ENCODE data around the gene AUTS2. TPM values are rescaled to one million over a fixed set of nuclear protein-coding genes. Genes with fewer than 3 reads are reported as not detected.

The AUTS2 gene
- total RNA-seq, 4 donors from 2014 or later = 14.9 to 27.2 (median 17.5) TPM

DNA sequence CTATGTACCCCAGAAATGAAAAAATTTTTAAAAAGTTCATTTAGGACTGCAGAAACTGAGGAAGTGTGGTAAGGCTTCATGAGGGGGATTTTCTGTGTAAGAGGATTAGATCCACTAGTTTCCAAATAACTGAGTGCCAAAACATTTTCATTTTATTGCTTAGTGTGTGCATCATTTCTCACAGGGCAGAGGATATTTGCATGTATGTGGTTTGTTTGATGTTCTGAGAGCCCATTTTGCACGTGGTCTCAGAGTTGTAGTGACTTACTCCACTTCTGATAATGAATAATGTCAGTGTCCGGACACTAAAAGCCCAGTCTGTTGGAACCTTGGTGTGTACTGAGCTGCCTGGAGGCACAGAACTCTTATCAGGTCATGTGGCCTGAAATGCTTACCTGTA, 299.9 kb downstream of the AUTS2 start:
- H3K4me3 ChIP-seq (replicated peaks in 1 of 3) = no peak overlapping the region
- no peak for TF ChIP-seq CTCF (IDR thresholded peaks at IDR 0.05)
- no peak for DNase-seq
- no peaks in the 10 kb centered on the region for H3K4me1 ChIP-seq
- H3K27ac ChIP-seq = no peak overlapping the region
- H3K9me3 ChIP-seq = no peaks in the 10 kb centered on the region
- WGBS, 2 donors = 61 to 79% methylated on average over 2 of the region's 2 CpGs
- H3K36me3 ChIP-seq = no peaks in the 10 kb centered on the region
- H3K27me3 ChIP-seq = no peaks in the 10 kb centered on the region
- intact Hi-C loops (cut with DNase I) = no loop called here

DNA sequence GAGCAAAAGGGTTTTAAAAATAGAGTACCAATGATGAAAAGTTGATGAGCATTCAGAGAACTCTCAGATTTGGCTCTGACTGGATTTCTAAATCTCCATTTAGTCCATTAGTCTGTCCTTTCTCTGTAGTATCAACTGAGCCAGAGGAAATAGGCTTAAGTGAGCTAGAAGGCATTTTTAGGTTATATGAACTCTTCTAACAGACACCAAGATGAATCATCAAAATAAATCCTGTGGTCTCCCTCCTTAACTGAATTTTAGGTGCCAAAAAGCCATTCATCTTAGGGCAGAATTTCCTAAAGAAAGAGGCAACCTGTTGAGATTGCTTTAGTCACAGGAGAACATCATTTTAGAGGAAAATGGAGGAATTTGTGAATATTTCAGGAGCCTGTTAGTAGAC, 305.1 kb downstream of the AUTS2 start:
- intact Hi-C loops (cut with DNase I) = no loop called here
- no peaks in the 10 kb centered on the region for H3K4me1 ChIP-seq
- no peak overlapping the region for H3K4me3 ChIP-seq (replicated peaks in 1 of 3)
- H3K27ac ChIP-seq = no peak overlapping the region
- no peaks in the 10 kb centered on the region for H3K9me3 ChIP-seq
- no peak for DNase-seq
- no peaks in the 10 kb centered on the region for H3K36me3 ChIP-seq
- H3K27me3 ChIP-seq = no peaks in the 10 kb centered on the region
- TF ChIP-seq POLR2A (IDR thresholded peaks at IDR 0.05) (no peak), CTCF (IDR thresholded peaks at IDR 0.05) (no peak)

DNA sequence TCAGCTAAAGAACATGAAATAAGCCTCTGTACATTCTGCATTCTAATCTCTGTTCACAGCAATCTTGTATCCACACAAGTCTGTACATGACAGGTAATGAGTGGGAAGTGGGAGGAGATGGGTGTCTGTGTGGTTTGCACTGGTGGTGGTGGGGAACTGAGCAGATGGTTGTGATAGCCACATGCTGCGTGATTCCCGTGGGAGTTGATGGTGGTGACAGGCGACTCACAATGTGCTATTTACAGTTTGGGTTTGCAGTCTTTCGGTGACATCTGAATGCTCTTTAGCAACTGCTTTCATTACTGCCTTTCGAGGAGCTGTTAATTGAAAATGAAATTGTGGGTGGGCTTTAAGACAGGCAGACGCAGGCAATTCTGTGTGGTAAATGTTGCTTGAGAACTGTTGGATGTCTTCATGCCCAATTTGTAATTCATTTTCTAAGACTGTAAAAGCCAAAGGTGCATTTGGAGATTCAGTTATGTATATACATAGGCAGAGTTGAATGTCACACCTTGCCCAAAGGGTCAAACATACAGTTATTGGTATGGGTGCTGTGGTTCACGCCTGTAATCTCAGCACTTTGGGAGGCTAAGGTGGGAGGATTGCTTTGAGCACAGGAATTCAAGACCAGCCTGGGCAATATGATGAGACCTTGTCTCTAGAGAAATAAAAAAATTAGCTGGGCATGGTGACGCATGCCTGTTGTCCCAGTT, 308.2 kb downstream of the AUTS2 start:
- Histone ChIP-seq H3K4me3 (replicated peaks in 1 of 3) (no peak overlapping the region), H3K4me1 (no peaks in the 10 kb centered on the region), H3K27ac (no peak overlapping the region), H3K9me3 (no peaks in the 10 kb centered on the region), H3K36me3 (no peaks in the 10 kb centered on the region), H3K27me3 (no peaks in the 10 kb centered on the region)
- DNase-seq = no peak
- WGBS, 2 donors = 86 to 92% methylated on average over 8 of the region's 8 CpGs
- TF ChIP-seq POLR2A (IDR thresholded peaks at IDR 0.05) (no peak), CTCF (IDR thresholded peaks at IDR 0.05) (no peak)
- intact Hi-C loops (cut with DNase I) = no loop called here

DNA sequence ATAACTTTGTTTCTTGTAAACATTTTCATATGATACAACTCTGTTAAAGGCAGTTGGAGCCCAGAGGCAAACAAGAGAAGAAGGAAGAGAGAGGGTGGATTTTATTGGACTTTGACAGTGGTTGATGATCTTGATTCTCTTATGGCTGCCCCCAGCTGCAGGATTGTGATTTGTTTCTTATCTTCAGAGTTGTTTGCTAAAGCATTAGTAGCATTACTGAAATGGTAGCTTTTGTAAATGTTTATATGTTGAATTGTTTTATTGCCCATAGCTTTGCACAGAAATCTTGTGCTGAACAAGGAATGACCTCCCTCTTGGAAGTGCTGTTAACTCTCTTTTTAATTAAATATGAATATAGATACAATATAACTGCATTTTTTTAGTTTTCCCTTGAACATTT, 309.4 kb downstream of the AUTS2 start:
- Histone ChIP-seq H3K4me1 (no peaks in the 10 kb centered on the region), H3K9me3 (no peaks in the 10 kb centered on the region), H3K4me3 (replicated peaks in 1 of 3) (no peak overlapping the region), H3K27ac (no peak overlapping the region), H3K27me3 (no peaks in the 10 kb centered on the region), H3K36me3 (no peaks in the 10 kb centered on the region)
- DNase-seq = no peak
- intact Hi-C loops (cut with DNase I) = no loop called here
- TF ChIP-seq CTCF (IDR thresholded peaks at IDR 0.05) = no peak
- TF ChIP-seq POLR2A (IDR thresholded peaks at IDR 0.05) = no peak

DNA sequence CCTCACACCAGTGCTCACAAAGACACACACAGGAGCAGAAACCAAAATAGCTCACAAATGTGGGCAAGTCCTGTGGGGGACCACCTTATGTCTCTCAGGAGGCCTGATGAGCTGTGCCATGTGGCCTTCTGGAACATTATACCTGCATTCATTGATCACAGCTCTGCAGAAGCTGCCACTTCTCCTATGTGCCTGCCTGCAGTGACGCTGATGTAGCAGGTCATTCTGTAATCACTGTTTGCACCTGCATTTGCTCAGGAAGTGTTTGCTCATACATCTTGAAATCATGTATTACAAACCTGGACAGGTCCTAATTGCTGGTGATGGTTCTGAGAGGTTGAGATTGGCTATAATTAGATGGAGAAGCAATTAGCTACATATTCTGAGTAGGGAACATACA, 310.2 kb downstream of the AUTS2 start:
- H3K27ac ChIP-seq = no peak overlapping the region
- no peaks in the 10 kb centered on the region for H3K4me1 ChIP-seq
- H3K9me3 ChIP-seq = no peaks in the 10 kb centered on the region
- DNase-seq = no peak
- no peak overlapping the region for H3K4me3 ChIP-seq (replicated peaks in 1 of 3)
- intact Hi-C loops (cut with DNase I) = no loop called here
- no peaks in the 10 kb centered on the region for H3K36me3 ChIP-seq
- TF ChIP-seq POLR2A (IDR thresholded peaks at IDR 0.05) (no peak), CTCF (IDR thresholded peaks at IDR 0.05) (no peak)
- WGBS, 2 donors = 89 to 100% methylated on average over 1 of the region's 1 CpG
- no peaks in the 10 kb centered on the region for H3K27me3 ChIP-seq

All from thyroid gland (tissue), 4 donors.